ENCODE data around the gene SLC15A2. TPM values are rescaled to one million over a fixed set of nuclear protein-coding genes. Genes with fewer than 3 reads are reported as not detected.
"Not testable (repeated sequence)": the region's sequence is repeated elsewhere in the genome, so short reads cannot be mapped to it uniquely, and the experiment has no call there.

SLC15A2 gene, protein sequence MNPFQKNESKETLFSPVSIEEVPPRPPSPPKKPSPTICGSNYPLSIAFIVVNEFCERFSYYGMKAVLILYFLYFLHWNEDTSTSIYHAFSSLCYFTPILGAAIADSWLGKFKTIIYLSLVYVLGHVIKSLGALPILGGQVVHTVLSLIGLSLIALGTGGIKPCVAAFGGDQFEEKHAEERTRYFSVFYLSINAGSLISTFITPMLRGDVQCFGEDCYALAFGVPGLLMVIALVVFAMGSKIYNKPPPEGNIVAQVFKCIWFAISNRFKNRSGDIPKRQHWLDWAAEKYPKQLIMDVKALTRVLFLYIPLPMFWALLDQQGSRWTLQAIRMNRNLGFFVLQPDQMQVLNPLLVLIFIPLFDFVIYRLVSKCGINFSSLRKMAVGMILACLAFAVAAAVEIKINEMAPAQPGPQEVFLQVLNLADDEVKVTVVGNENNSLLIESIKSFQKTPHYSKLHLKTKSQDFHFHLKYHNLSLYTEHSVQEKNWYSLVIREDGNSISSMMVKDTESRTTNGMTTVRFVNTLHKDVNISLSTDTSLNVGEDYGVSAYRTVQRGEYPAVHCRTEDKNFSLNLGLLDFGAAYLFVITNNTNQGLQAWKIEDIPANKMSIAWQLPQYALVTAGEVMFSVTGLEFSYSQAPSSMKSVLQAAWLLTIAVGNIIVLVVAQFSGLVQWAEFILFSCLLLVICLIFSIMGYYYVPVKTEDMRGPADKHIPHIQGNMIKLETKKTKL
- 1.8 TPM for polyA plus RNA-seq (2012; ENCODE audit: low read depth, missing spikeins)

DNA sequence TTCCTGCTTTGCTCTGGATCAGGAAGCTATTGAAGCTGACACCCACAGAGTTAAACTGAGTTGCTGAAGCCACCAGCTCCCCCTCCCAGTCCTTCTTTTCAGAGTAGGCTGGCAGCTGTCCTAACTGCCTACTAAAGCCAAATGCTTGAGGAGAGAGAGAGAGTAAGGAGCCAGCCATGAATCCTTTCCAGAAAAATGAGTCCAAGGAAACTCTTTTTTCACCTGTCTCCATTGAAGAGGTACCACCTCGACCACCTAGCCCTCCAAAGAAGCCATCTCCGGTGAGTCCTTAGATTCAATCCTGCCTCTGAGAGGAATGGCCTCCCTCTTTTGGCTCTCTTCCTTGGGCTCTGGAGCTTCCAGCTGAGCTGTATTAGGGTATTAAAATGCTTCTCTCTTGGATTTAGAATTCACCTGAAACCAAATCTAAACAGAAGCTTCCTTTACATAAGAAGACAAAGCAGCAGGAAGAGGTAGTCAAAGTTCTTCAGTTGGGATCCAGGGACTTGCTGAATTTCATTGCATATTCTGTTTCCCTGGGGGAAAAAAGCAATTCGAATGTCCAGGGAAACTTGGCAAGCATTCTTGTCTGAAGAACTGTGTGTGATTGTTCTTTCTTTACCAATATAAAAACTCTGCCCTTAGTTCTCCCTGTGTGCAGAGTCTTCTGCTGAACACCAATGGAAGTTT is at the start of gene SLC15A2:
TSS of gene SLC15A2 (plus strand) at position 101 of the 690 bp plus-strand sequence. CDS start at position 177, 76 bp downstream.
- DNase-seq (ENCODE audit: insufficient read length, low spot score) (no peak), FAIRE-seq (no peak)
- no peak for TF ChIP-seq TAF1 (IDR thresholded peaks at IDR 0.05; ENCODE audit: low read depth, low read length)
- no peak for TF ChIP-seq POLR2AphosphoS5 (IDR thresholded peaks at IDR 0.05; ENCODE audit: low read depth, low read length)
- no peak for TF ChIP-seq POU2F2 (IDR thresholded peaks at IDR 0.05; ENCODE audit: low read depth, low read length)
- TF ChIP-seq PAX5 (IDR thresholded peaks at IDR 0.05; ENCODE audit: insufficient read depth, low read length, severe bottlenecking): no peak
- TF ChIP-seq SPI1 (IDR thresholded peaks at IDR 0.05; ENCODE audit: low read depth, low read length): no peak
- TF ChIP-seq POLR2A (IDR thresholded peaks at IDR 0.05; ENCODE audit: low read depth, low read length): no peak

DNA sequence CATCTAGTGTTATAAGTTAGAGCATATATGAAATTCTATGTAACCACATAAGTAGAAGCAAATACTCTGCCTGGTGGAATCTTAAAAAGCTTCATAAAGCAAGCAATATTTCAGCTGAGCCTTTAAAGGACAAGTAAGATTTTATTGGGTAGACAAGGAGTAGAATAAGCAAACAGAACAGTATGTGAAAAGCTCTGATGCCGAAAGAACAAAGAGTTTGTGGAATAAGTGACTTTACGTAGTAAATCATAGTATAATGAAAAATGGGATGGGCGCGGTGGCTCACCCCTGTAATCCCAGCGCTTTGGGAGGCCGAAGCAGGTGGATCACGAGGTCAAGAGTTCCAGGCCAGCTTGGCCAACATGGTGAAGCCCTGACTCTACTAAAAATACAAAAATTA is 49.3 kb upstream of the SLC15A2 start:
- no peak for DNase-seq (ENCODE audit: insufficient read length, low spot score)
- no peak for TF ChIP-seq SPI1 (IDR thresholded peaks at IDR 0.05; ENCODE audit: low read depth, low read length)
- TF ChIP-seq TAF1 (IDR thresholded peaks at IDR 0.05; ENCODE audit: low read depth, low read length): no peak
- FAIRE-seq: no peak

DNA sequence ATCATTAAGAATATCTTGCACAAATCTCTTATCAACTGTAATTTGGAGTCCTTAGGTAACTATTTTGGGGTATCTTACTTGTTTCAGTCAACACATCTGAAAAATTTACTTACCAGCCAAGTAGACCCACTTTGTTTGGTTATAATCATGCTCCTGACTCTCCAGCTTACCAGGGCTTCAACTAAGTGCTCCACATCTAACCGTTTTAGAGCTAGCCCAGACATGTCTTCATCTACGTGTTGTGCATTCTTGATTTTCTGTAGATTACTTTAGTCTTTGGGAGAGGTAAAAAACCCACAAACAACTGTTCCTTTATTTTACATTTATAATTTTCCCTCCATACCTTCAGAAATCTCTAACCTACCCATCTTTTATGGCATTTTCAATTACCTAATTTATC is 41.9 kb upstream of the SLC15A2 start:
- TF ChIP-seq POU2F2 (IDR thresholded peaks at IDR 0.05; ENCODE audit: low read depth, low read length) (no peak), TAF1 (IDR thresholded peaks at IDR 0.05; ENCODE audit: low read depth, low read length) (no peak)
- FAIRE-seq (no peak), DNase-seq (ENCODE audit: insufficient read length, low spot score) (no peak)

DNA sequence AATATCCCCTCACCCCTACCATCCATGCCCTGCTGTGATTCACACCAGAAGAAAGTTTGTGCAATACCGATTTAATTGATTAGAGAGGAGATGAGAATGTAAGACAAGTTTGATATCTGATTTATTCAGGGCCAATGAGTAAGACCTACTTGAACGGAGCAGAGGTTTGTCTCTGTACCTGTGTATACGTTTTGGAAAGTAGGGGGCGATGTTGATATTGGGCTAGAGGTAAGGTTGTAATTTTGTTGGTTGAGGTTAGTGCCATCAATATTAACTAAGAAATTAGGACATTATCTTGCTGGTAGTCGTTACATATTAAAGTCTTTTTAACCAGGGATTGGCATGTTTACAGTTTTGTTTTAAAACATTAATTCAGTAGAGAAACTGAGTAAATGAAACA is 38.6 kb upstream of the SLC15A2 start:
- no peak for DNase-seq (ENCODE audit: insufficient read length, low spot score)

DNA sequence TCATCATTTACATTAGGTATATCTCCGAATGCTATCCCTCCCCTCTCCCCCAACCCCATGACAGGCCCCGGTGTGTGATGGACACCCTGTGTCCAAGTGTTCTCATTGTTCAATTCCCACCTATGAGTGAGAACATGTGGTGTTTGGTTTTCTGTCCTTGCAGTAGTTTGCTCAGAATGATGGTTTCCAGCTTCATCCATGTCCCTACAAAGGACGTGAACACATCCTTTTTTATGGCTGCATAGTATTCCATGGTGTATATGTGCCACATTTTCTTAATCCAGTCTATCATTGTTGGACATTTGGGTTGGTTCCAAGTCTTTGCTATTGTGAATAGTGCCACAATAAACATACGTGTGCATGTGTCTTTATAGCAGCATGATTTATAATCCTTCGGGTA is 36.4 kb upstream of the SLC15A2 start:
- FAIRE-seq; DNase-seq (ENCODE audit: insufficient read length, low spot score): not testable (repeated sequence)

More for the DNA sequence above, 38.6 kb upstream of the SLC15A2 start:
- peak; percentile 81 for FAIRE-seq
- TF ChIP-seq TAF1 (IDR thresholded peaks at IDR 0.05; ENCODE audit: low read depth, low read length): no peak

DNA sequence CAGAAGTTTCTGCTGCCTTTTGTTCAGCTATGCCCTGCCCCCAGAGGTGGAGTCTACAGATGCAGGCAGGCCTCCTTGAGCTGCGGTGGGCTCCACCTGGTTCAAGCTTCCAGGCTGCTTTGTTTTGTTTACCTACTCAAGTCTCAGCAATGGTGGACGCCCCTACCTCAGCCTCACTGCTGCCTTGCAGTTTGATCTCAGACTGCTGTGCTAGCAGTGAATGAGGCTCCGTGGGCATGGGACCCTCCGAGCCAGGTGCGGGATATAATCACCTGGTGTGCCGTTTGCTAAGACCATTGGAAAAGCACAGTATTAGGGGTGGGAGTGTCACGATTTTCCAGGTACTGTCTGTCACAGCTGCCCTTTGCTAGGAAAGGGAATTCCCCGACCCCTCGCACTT is 31.0 kb upstream of the SLC15A2 start:
- not testable (repeated sequence) for FAIRE-seq; DNase-seq (ENCODE audit: insufficient read length, low spot score)

DNA sequence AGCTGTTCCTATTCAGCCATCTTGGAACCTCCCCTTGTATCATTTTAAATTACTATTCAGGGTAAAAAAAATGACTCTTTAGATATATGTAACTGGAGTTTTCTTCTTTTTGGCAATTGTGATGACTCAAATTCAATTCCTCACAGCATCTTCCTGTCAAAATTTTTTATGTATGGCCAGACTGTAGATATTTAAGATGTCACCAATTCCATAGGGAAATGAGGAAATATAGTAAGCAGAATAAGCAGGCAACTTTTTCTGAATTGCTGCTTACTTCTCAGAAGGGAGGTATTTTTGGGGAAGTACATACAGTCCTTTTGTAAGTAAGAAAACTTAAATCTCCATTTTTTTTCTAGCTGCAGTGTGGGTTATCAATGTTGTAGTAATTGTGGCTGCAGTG is 30.4 kb upstream of the SLC15A2 start:
- TF ChIP-seq TAF1 (IDR thresholded peaks at IDR 0.05; ENCODE audit: low read depth, low read length) (no peak), SPI1 (IDR thresholded peaks at IDR 0.05; ENCODE audit: low read depth, low read length) (no peak), POLR2A (IDR thresholded peaks at IDR 0.05; ENCODE audit: low read depth, low read length) (no peak), POLR2AphosphoS5 (IDR thresholded peaks at IDR 0.05; ENCODE audit: low read depth, low read length) (no peak), PAX5 (IDR thresholded peaks at IDR 0.05; ENCODE audit: insufficient read depth, low read length, severe bottlenecking) (no peak), POU2F2 (IDR thresholded peaks at IDR 0.05; ENCODE audit: low read depth, low read length) (no peak)

DNA sequence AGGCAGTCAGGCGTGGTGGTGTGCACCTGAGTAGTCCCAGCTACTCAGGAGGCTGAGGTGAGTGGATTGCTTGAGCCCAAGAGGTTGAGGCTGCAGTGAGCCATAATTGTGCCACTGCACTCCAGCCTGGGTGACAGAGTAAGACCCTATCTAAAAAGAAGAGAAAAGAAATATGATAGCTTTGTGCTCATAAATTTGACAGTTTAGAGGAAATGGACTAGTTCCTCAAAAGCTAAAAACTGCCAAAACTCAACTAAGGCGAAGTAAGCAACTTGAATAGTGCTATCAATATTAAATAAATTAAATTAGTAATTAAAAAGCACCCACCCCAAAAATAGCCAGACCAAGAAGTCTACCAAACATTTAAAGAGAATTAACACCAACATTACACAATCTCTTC is 24.5 kb upstream of the SLC15A2 start:
- no peak for TF ChIP-seq TAF1 (IDR thresholded peaks at IDR 0.05; ENCODE audit: low read depth, low read length)
- TF ChIP-seq POLR2A (IDR thresholded peaks at IDR 0.05; ENCODE audit: low read depth, low read length): no peak
- TF ChIP-seq POLR2AphosphoS5 (IDR thresholded peaks at IDR 0.05; ENCODE audit: low read depth, low read length): no peak
- no peak for TF ChIP-seq POU2F2 (IDR thresholded peaks at IDR 0.05; ENCODE audit: low read depth, low read length)
- TF ChIP-seq PAX5 (IDR thresholded peaks at IDR 0.05; ENCODE audit: insufficient read depth, low read length, severe bottlenecking): no peak
- no peak for TF ChIP-seq SPI1 (IDR thresholded peaks at IDR 0.05; ENCODE audit: low read depth, low read length)
- FAIRE-seq: no peak

More for the DNA sequence above, 30.4 kb upstream of the SLC15A2 start:
- FAIRE-seq (peak; percentile 52), DNase-seq (ENCODE audit: insufficient read length, low spot score) (no peak)

DNA sequence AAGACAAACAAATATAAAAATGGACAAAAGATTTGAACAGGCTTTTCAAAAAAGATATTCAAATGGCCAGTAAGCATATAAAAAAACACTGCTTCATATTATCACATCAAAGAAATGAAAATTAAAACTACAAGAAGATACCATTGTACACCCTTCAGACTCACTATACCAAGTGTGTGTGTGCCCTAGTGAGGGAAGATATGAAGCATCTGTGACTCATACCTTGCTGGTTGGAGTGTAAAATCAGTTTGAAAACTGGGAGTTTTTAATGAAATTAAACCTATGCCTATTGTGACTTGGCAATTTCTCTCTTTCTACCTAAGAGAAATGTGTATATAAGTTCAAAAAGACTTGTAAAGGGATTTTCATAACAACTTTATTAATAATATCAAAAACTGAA is 23.5 kb upstream of the SLC15A2 start:
- FAIRE-seq (no peak), DNase-seq (ENCODE audit: insufficient read length, low spot score) (no peak)
- TF ChIP-seq TAF1 (IDR thresholded peaks at IDR 0.05; ENCODE audit: low read depth, low read length) (no peak), SPI1 (IDR thresholded peaks at IDR 0.05; ENCODE audit: low read depth, low read length) (no peak), POLR2A (IDR thresholded peaks at IDR 0.05; ENCODE audit: low read depth, low read length) (no peak)

More for the DNA sequence above, 24.5 kb upstream of the SLC15A2 start:
- DNase-seq (ENCODE audit: insufficient read length, low spot score): no peak

DNA sequence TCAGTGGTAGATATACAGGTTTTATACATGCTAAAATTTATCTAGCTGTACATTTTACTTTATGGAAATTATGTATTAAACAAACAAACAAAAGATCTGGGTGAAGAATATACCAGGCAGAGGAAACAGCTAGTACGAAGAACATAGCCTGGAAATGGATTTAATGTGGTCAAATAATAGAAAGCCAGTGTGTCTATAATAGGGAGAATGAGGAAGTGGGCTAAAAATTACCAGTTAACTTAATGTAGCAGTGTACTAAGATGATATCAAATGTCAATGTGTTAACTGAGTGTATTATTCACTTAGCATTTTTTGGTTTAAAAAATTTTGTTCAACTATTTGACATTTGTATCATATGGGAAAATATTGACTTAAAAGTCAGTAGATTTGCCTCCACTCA is 22.8 kb upstream of the SLC15A2 start:
- DNase-seq (ENCODE audit: insufficient read length, low spot score): no peak
- FAIRE-seq: peak; percentile 20
- TF ChIP-seq PAX5 (IDR thresholded peaks at IDR 0.05; ENCODE audit: insufficient read depth, low read length, severe bottlenecking): no peak
- peak; percentile 65; the same call in 1 of the 2 replicates for TF ChIP-seq SPI1 (IDR thresholded peaks at IDR 0.05; ENCODE audit: low read depth, low read length)

DNA sequence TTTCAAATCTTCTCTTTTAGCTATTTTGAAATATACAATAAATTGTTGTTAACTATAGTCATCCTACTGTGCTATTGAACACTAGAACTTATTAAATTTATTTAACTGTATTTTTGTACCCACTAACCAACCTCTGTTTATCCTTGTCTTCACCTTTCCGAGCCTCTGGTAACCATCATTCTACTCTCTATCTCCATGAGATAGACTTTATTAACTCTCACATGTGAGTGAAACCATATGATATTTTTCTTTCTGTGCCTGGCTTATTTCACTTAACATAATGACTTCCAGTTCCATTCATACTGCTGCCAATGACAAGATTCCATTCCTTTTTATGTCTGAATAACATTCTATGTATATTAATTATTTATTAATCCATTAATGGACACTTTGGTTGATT is 15.8 kb upstream of the SLC15A2 start:
- no peak for TF ChIP-seq POU2F2 (IDR thresholded peaks at IDR 0.05; ENCODE audit: low read depth, low read length)
- TF ChIP-seq POLR2AphosphoS5 (IDR thresholded peaks at IDR 0.05; ENCODE audit: low read depth, low read length): no peak
- no peak for TF ChIP-seq SPI1 (IDR thresholded peaks at IDR 0.05; ENCODE audit: low read depth, low read length)
- no peak for TF ChIP-seq PAX5 (IDR thresholded peaks at IDR 0.05; ENCODE audit: insufficient read depth, low read length, severe bottlenecking)
- FAIRE-seq: no peak
- DNase-seq (ENCODE audit: insufficient read length, low spot score): no peak
